Thyroid gland (tissue), 4 donors: ENCODE results near the gene PPP1R15B. TPM values are rescaled to one million over a fixed set of nuclear protein-coding genes. Genes with fewer than 3 reads are reported as not detected.
A peak's percentile ranks its signal among the peaks of the same experiment; 100 is the strongest.

Experiments used
- DNase-seq, 2 donors: peaks; one replicate each; pipeline ENCODE4 v3.0.0-alpha.2; 2019
- H3K27ac ChIP-seq, 3 donors: fragments of 200-600 bp; sonication (generic); 1 replicate in 2 of 3; 2 replicates in 1 of 3; pipeline ENCODE4 v1.5.1; 2016 to 2019; ENCODE audit warnings: mild to moderate bottlenecking in 1 of 3, moderate library complexity in 1 of 3
- H3K27me3 ChIP-seq: fragments of 200-600 bp; sonication (generic); one replicate; pipeline ENCODE4 v1.5.1; 2019
- H3K36me3 ChIP-seq, 2 donors: fragments of 200-600 bp; sonication (generic); one replicate each; pipeline ENCODE4 v1.5.1; 2016 to 2019
- H3K4me1 ChIP-seq, 2 donors: fragments of 200-600 bp; sonication (generic); one replicate each; pipeline ENCODE4 v1.5.1; 2017 to 2019
- H3K4me3 ChIP-seq, 3 donors: fragments of 200-600 bp; sonication (generic); replicated peaks in 1 of 3; 1 replicate in 2 of 3; 2 replicates in 1 of 3; pipeline ENCODE4 v1.5.1; 2016; ENCODE audit warnings: mild to moderate bottlenecking in 1 of 3
- H3K9me3 ChIP-seq: fragments of 200-600 bp; sonication (generic); one replicate; pipeline ENCODE4 v1.5.1; 2017
- POLR2A ChIP-seq, 2 donors: fragments of 450-650 bp; IDR thresholded peaks; one replicate each; pipeline ENCODE4 v1.6.1; 2017; ENCODE audit warnings: antibody characterized with exemption in 2 of 2, mild to moderate bottlenecking in 2 of 2, moderate library complexity in 1 of 2
- WGBS, 2 donors: methylation state at CpG; one replicate each; pipeline ENCODE4 v1.1.5; 2017; 5-methylcytosine and 5-hydroxymethylcytosine counted together
- intact Hi-C: fragments of 100-400 bp; cut with DNase I; formaldehyde crosslinking; loops from one replicate; pipeline ENCODE4 v1.15.1; 2023
- total RNA-seq, 4 donors: library from RNA; depleted of rRNA; stranded (reverse); fragments of >200 nt; gene quantifications; one replicate each; pipeline ENCODE4 v1.2.3, GENCODE V29; 2016
- TF ChIP-seq, protein P1 (sequence below), 6 experiments: fragments of 200-600 bp in 3 of 6; fragments of 450-650 bp in 3 of 6; sonication (generic) in 3 of 6; IDR thresholded peaks; one replicate each; pipeline ENCODE4 v1.5.1; 2016 to 2019; ENCODE audit warnings: antibody characterized with exemption in 6 of 6, mild to moderate bottlenecking in 2 of 6, inconsistent platforms in 1 of 6, moderate library complexity in 1 of 6

The PPP1R15B gene
- total RNA-seq, 4 donors from 2014 or later = 63.0 to 89.8 (median 66.2) TPM

DNA sequence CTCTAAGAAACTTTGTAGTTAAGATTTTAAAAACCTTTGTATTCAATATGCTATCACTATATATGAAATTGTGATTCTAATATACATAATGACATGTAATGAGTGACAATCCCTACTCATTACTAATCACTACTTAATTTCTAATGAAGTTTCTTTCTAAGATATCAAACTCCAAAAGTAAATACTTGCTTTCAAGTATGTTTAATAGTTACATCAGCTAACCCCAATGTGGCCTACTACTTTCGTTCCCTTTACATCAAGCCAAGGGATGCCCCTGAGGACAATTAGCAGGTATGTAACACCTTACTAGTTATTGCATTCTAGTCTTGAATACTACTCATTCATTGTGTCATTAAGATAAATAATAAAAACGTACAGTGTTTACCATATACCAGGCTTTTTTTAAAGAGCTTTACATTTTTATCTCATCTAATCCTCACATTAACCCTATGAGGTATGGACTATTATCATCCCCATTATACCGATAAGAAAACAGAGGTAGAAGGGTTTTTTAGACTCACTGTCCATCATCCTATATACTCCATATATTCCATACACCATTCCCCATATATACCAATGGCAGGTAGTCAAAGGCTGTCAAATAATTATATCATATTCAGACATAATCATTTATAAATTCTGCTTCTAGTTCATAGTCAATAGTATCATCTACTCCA is 4.2 kb downstream of the PPP1R15B start:
- TF ChIP-seq POLR2A (IDR thresholded peaks at IDR 0.05) = no peak
- TF ChIP-seq, protein P1, sequence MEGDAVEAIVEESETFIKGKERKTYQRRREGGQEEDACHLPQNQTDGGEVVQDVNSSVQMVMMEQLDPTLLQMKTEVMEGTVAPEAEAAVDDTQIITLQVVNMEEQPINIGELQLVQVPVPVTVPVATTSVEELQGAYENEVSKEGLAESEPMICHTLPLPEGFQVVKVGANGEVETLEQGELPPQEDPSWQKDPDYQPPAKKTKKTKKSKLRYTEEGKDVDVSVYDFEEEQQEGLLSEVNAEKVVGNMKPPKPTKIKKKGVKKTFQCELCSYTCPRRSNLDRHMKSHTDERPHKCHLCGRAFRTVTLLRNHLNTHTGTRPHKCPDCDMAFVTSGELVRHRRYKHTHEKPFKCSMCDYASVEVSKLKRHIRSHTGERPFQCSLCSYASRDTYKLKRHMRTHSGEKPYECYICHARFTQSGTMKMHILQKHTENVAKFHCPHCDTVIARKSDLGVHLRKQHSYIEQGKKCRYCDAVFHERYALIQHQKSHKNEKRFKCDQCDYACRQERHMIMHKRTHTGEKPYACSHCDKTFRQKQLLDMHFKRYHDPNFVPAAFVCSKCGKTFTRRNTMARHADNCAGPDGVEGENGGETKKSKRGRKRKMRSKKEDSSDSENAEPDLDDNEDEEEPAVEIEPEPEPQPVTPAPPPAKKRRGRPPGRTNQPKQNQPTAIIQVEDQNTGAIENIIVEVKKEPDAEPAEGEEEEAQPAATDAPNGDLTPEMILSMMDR (IDR thresholded peaks at IDR 0.05) = no peak
- peak overlapping the region; percentile 48 to 94 (median 91) for H3K4me3 ChIP-seq
- 3 to 5% methylated on average over 3 of the region's 3 CpGs for WGBS, 2 donors
- no peaks in the 10 kb centered on the region for H3K27me3 ChIP-seq
- H3K27ac ChIP-seq = peak overlapping the region; percentile 99 to 100 (median 99)
- DNase-seq = no peak
- H3K9me3 ChIP-seq = no peaks in the 10 kb centered on the region
- intact Hi-C loops = no loop called here
- H3K4me1 ChIP-seq = peaks cover 21 to 29% of the 10 kb centered on the region in 2 donors
- peaks cover 16% of the 10 kb centered on the region in 2 donors for H3K36me3 ChIP-seq

DNA sequence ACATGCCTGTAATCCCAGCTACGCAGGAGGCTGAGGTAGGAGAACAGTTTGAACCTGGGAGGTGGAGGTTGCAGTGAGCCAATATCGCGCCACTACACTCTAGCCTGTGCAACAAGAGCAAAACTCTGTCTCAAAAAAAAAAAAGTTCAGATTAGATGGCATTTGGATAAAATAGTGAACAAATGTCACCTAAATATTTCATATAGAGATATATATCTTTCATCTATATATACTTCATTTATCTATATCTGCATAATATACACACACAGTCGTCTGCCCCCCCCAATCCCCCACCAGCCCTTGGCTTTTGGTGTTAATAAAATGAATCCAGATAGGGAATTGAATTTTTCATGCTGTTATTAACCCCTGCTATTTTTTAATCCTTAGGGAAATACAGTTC is 5.0 kb downstream of the PPP1R15B start:
- Histone ChIP-seq H3K27me3 (no peaks in the 10 kb centered on the region), H3K36me3 (peaks cover 16 to 19% of the 10 kb centered on the region in 2 donors), H3K4me3 (peak overlapping the region in 2 of 3 donors; percentile 91 to 94), H3K27ac (peak overlapping the region; percentile 99 to 100 (median 99)), H3K9me3 (no peaks in the 10 kb centered on the region), H3K4me1 (peaks cover 21 to 28% of the 10 kb centered on the region in 2 donors)
- intact Hi-C loops = no loop called here
- TF ChIP-seq, protein P1 (IDR thresholded peaks at IDR 0.05) = no peak
- TF ChIP-seq POLR2A (IDR thresholded peaks at IDR 0.05) = no peak
- no peak for DNase-seq
- WGBS, 2 donors = 56 to 59% methylated on average over 4 of the region's 4 CpGs

DNA sequence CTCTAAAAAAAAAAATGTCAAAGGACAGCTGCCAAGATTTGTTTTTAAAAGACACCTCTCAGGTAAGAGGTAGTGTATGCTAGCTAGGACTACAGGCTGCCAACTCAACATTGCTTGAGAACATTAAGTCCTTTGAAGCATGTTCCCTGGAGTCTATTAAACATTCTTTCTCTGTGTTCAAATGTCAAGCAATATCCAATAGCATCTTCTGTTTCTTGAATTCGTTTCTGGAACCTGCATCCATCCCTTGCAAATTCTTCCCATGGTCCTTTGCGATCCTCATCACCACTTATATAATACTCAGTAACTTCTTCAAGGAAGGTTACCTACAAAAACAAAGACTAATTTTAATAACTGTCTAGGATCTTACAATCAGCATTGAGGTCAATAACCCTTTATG is 5.6 kb downstream of the PPP1R15B start:
- Histone ChIP-seq H3K27ac (peak overlapping the region; percentile 99 to 100 (median 99)), H3K4me3 (peak overlapping the region in 1 of 3 donors; percentile 91), H3K36me3 (peaks cover 16 to 19% of the 10 kb centered on the region in 2 donors)

DNA sequence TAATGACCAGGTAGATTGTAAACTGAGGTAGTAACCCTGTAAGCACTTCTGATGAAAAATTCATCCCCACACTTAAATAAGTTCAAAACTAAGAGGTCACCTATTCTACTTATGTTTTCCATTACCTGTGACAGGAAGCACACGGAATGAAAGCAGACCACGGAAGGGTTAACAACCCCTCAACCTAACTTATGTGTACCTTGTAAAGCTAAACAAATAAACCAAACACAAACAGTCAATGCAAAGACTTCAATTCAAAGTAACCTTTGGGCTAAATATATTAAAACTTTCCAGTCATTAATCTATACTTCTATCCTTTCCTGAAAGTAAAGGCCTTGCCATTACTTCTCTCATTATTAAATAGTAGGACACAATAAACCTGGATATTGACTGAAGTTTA is 7.0 kb downstream of the PPP1R15B start:
- Histone ChIP-seq H3K36me3 (peaks cover 16 to 19% of the 10 kb centered on the region in 2 donors), H3K4me3 (no peak overlapping the region), H3K27ac (peak overlapping the region; percentile 37 to 59 (median 58)), H3K4me1 (peaks cover 21 to 28% of the 10 kb centered on the region in 2 donors), H3K27me3 (no peaks in the 10 kb centered on the region), H3K9me3 (no peaks in the 10 kb centered on the region)
- intact Hi-C loops = no loop called here
- WGBS, 2 donors = 76 to 77% methylated on average over 2 of the region's 2 CpGs
- TF ChIP-seq, protein P1 (IDR thresholded peaks at IDR 0.05) = no peak
- TF ChIP-seq POLR2A (IDR thresholded peaks at IDR 0.05) = no peak
- DNase-seq = no peak

More for the DNA sequence above, 5.6 kb downstream of the PPP1R15B start:
- 12 to 13% methylated on average over 2 of the region's 2 CpGs for WGBS, 2 donors
- Histone ChIP-seq H3K27me3 (no peaks in the 10 kb centered on the region), H3K4me1 (peaks cover 21 to 28% of the 10 kb centered on the region in 2 donors), H3K9me3 (no peaks in the 10 kb centered on the region)
- TF ChIP-seq, protein P1 (IDR thresholded peaks at IDR 0.05) = no peak
- TF ChIP-seq POLR2A (IDR thresholded peaks at IDR 0.05) = peak in 1 of 2 donors; percentile 39
- DNase-seq = peak; percentile 32 to 54
- intact Hi-C loops = no loop called here

DNA sequence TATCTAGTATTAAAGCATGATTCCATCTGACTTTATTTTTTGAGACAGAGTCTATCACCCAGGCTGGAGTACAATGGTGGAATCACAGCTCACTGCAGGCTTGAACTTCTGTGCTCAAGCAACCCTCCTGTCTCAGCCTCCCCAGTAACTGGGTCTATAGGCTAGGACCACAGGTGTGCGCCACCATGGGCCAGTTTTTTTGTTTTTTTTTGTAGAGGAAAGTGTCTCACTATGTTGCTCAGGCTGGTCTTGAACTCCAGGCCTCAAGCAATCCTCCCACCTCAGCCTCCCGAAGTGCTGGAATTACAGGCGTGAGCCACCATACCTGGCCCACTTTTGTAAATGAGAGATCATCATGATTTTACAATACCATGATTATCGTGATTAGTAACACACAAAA is 9.2 kb downstream of the PPP1R15B start:
- H3K9me3 ChIP-seq = no peaks in the 10 kb centered on the region
- H3K27ac ChIP-seq = no peak overlapping the region
- H3K27me3 ChIP-seq = no peaks in the 10 kb centered on the region
- H3K4me3 ChIP-seq = no peak overlapping the region
- DNase-seq = no peak
- TF ChIP-seq, protein P1 (IDR thresholded peaks at IDR 0.05) = no peak
- TF ChIP-seq POLR2A (IDR thresholded peaks at IDR 0.05) = no peak
- WGBS, 2 donors = 98 to 99% methylated on average over 4 of the region's 4 CpGs
- intact Hi-C loops = no loop called here
- H3K4me1 ChIP-seq = peaks cover 21 to 33% of the 10 kb centered on the region in 2 donors
- peaks cover 20 to 25% of the 10 kb centered on the region in 2 donors for H3K36me3 ChIP-seq
